Measurements from ENCODE around the gene HRH1. TPM values are rescaled to one million over a fixed set of nuclear protein-coding genes. Genes with fewer than 3 reads are reported as not detected.

HRH1 gene
- total RNA-seq, 2 experiments from 2014 or later = 0.98 to 1.4 TPM

- peak overlapping the region; percentile 83 for H3K27ac Mint-ChIP-seq
- DNase-seq = no peak
- H3K4me1 Mint-ChIP-seq = peaks cover 57% of the 10 kb centered on the region
- ChIA-PET POLR2A (interaction anchor here (0.6 to 1.4 kb wide), 7 partner anchors 10 to 337 kb away, joined by 3 to 6 read pairs (median 3); partner anchors contain the start of gene ATG7), CTCF (interaction anchor here (0.7 to 2.3 kb wide), 8 partner anchors 8 to 229 kb away, joined by 3 to 6 read pairs (median 3); partner anchors contain the start of gene ATG7)
- H3K27me3 Mint-ChIP-seq = no peaks in the 10 kb centered on the region
- intact Hi-C loops (cut with DNase I, micrococcal nuclease) = loop anchor here in 1 of 2 experiments (1.0 kb wide), 1 partner anchor 51 kb away; no protein-coding TSS in a partner anchor
- H3K36me3 Mint-ChIP-seq (ENCODE audit: low read depth) = peaks cover 40% of the 10 kb centered on the region
- no peaks in the 10 kb centered on the region for H3K9me3 Mint-ChIP-seq (ENCODE audit: low read depth)
- peak; percentile 43 for ATAC-seq
- no peak overlapping the region for H3K4me3 Mint-ChIP-seq
Measured at GRCh38 chr3:11288786-11289637, 134.7 kb downstream of the HRH1 start.

DNA sequence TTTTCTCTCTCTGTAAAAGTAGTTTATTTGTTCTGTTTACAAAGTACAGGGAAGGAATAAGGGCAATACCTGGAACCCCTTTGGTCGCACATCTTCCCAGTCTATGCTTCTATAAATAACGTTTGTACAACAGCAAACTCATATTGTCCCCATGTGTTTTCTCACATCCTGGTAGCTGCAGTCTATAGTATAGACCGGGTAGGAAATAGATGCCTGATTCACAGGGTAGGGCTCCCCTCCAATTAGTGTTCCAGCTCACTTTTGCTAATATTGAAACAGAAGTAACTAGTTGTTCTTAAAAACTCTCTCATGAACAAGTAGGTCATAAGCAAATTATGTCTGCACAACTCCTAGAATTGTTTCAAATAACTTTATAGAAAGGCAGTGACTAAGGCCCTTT, 135.6 kb downstream of the HRH1 start:
- peaks cover 37% of the 10 kb centered on the region for H3K36me3 Mint-ChIP-seq (ENCODE audit: low read depth)
- H3K27me3 Mint-ChIP-seq = no peaks in the 10 kb centered on the region
- H3K4me3 Mint-ChIP-seq = no peak overlapping the region
- H3K27ac Mint-ChIP-seq = peak overlapping the region; percentile 83
- H3K4me1 Mint-ChIP-seq = peaks cover 57% of the 10 kb centered on the region
- DNase-seq (no peak), ATAC-seq (peak; percentile 40)
- POLR2A ChIA-PET = interaction anchor here (0.6 to 1.4 kb wide), 5 partner anchors 11 to 336 kb away, joined by 3 to 6 read pairs (median 3); no protein-coding TSS in a partner anchor
- intact Hi-C loops (cut with DNase I, micrococcal nuclease) = loop anchor here (1.0 to 2.0 kb wide), 3 partner anchors 17 to 52 kb away; partner anchors contain the start of gene ATG7 (in 1 of the 2)
- H3K9me3 Mint-ChIP-seq (ENCODE audit: low read depth) = no peaks in the 10 kb centered on the region
- CTCF ChIA-PET = interaction anchor here (0.7 to 2.3 kb wide), 2 partner anchors 11 to 51 kb away, joined by 3 to 5 read pairs; no protein-coding TSS in a partner anchor

GRCh38 chr3:11290743-11291680, 136.7 kb downstream of the HRH1 start:
- Mint-ChIP-seq H3K36me3 (ENCODE audit: low read depth) (peaks cover 41% of the 10 kb centered on the region), H3K27me3 (no peaks in the 10 kb centered on the region), H3K27ac (peak overlapping the region; percentile 83), H3K4me3 (peak overlapping the region; percentile 17), H3K9me3 (ENCODE audit: low read depth) (no peaks in the 10 kb centered on the region), H3K4me1 (peaks cover 55% of the 10 kb centered on the region)
- ChIA-PET CTCF (interaction anchor here (0.6 to 1.4 kb wide), 7 partner anchors 12 to 81 kb away, joined by 3 to 4 read pairs (median 3); partner anchors contain the start of gene ATG7), POLR2A (interaction anchor here (0.6 kb wide), 1 partner anchor 14 kb away, joined by 3 read pairs; no protein-coding TSS in a partner anchor)
- ATAC-seq = peak; percentile 88
- intact Hi-C loops (cut with DNase I, micrococcal nuclease) = loop anchor here (2.0 kb wide), 2 partner anchors 18 to 52 kb away; partner anchors contain the start of gene ATG7 (in 1 of the 2)
- peak; percentile 35 for DNase-seq

- Mint-ChIP-seq H3K4me3 (no peak overlapping the region), H3K4me1 (peaks cover 55% of the 10 kb centered on the region), H3K9me3 (ENCODE audit: low read depth) (no peaks in the 10 kb centered on the region), H3K36me3 (ENCODE audit: low read depth) (peaks cover 40% of the 10 kb centered on the region), H3K27me3 (no peaks in the 10 kb centered on the region), H3K27ac (peak overlapping the region; percentile 83)
- CTCF ChIA-PET = interaction anchor here (0.6 to 1.4 kb wide), 4 partner anchors 15 to 82 kb away, joined by 3 to 4 read pairs (median 4); partner anchors contain the start of gene ATG7
- no peak for DNase-seq
- intact Hi-C loops (cut with DNase I, micrococcal nuclease) = loop anchor here (2.0 kb wide), 2 partner anchors 19 to 53 kb away; partner anchors contain the start of gene ATG7 (in 1 of the 2)
- POLR2A ChIA-PET = no interaction called here
- no peak for ATAC-seq
Measured at GRCh38 chr3:11291808-11292207, 137.5 kb downstream of the HRH1 start.

- H3K4me3 Mint-ChIP-seq = no peak overlapping the region
- ChIA-PET CTCF (interaction anchor here (1.0 to 1.3 kb wide), 2 partner anchors 9 to 39 kb away, joined by 3 read pairs; no protein-coding TSS in a partner anchor), POLR2A (interaction anchor here (0.9 kb wide), 1 partner anchor 54 kb away, joined by 4 read pairs; no protein-coding TSS in a partner anchor)
- H3K27ac Mint-ChIP-seq = no peak overlapping the region
- no peaks in the 10 kb centered on the region for H3K27me3 Mint-ChIP-seq
- peaks cover 12% of the 10 kb centered on the region for H3K4me1 Mint-ChIP-seq
- no peak for DNase-seq
- intact Hi-C loops (cut with DNase I, micrococcal nuclease) = no loop called here
- no peak for ATAC-seq
- peaks cover 40% of the 10 kb centered on the region for H3K36me3 Mint-ChIP-seq (ENCODE audit: low read depth)
- no peaks in the 10 kb centered on the region for H3K9me3 Mint-ChIP-seq (ENCODE audit: low read depth)
Measured at GRCh38 chr3:11297126-11297525, 142.8 kb downstream of the HRH1 start.

- POLR2A ChIA-PET = no interaction called here
- no peak for DNase-seq
Measured at GRCh38 chr3:11300970-11301369, 146.7 kb downstream of the HRH1 start.

DNA sequence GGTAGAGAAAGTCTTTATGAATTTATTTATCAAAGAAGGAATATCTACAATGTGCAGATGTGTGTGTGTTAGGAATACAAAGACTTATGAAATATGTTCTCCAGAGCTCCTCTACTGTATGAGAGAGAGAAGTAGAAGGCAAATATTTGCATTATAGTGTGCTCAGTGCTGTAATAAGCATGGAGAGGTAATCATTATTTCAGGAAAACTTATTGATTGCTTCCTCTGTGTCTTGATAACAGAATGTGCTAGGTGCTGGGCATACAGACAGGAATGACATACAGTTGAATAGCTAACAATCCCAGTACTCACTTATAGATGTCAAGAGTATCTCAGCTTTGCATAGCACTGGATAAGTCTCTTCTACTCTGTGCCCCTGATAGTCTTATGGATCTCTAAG, 148.2 kb downstream of the HRH1 start:
- DNase-seq (no peak), ATAC-seq (no peak)
- Mint-ChIP-seq H3K4me1 (peaks cover 33% of the 10 kb centered on the region), H3K36me3 (ENCODE audit: low read depth) (peaks cover 60% of the 10 kb centered on the region), H3K4me3 (no peak overlapping the region), H3K9me3 (ENCODE audit: low read depth) (no peaks in the 10 kb centered on the region), H3K27me3 (no peaks in the 10 kb centered on the region), H3K27ac (no peak overlapping the region)
- ChIA-PET CTCF (interaction anchor here (0.6 to 1.2 kb wide), 4 partner anchors 17 to 242 kb away, joined by 3 to 4 read pairs (median 4); no protein-coding TSS in a partner anchor), POLR2A (no interaction called here)
- intact Hi-C loops (cut with DNase I, micrococcal nuclease) = no loop called here

More at GRCh38 chr3:11300970-11301369, 146.7 kb downstream of the HRH1 start:
- intact Hi-C loops (cut with DNase I, micrococcal nuclease) = no loop called here
- H3K9me3 Mint-ChIP-seq (ENCODE audit: low read depth) = no peaks in the 10 kb centered on the region
- no peaks in the 10 kb centered on the region for H3K27me3 Mint-ChIP-seq
- peak; percentile 55 for ATAC-seq
- H3K27ac Mint-ChIP-seq = peak overlapping the region; percentile 38
- no peak overlapping the region for H3K4me3 Mint-ChIP-seq
- peaks cover 54% of the 10 kb centered on the region for H3K36me3 Mint-ChIP-seq (ENCODE audit: low read depth)
- H3K4me1 Mint-ChIP-seq = peaks cover 18% of the 10 kb centered on the region
- CTCF ChIA-PET = no interaction called here

DNA sequence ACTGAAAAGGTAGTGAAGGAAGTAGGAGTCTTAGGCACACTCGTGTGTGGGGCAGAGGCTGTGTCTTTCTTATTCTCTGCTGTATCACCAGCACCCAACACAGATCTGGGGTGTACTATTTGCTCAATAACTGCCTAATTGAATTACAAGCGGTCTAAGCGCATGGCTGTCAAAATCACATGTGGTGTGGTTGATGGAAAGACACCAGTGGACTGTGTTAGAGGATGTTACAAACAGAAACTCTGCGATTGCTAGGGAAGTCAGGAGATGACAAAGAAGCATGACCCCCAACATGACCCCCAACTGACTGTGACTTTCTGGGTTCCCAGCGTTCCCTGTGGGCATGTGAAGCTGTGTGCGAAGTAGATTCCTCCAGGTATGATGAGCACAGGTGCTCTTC, 149.9 kb downstream of the HRH1 start:
- no peak for DNase-seq
- H3K36me3 Mint-ChIP-seq (ENCODE audit: low read depth) = peaks cover 67% of the 10 kb centered on the region
- H3K9me3 Mint-ChIP-seq (ENCODE audit: low read depth) = no peaks in the 10 kb centered on the region
- no peak overlapping the region for H3K27ac Mint-ChIP-seq
- peaks cover 34% of the 10 kb centered on the region for H3K4me1 Mint-ChIP-seq
- CTCF ChIA-PET = no interaction called here
- POLR2A ChIA-PET = no interaction called here
- ATAC-seq = no peak
- H3K4me3 Mint-ChIP-seq = no peak overlapping the region
- intact Hi-C loops (cut with DNase I, micrococcal nuclease) = no loop called here
- H3K27me3 Mint-ChIP-seq = no peaks in the 10 kb centered on the region

GRCh38 chr3:11305509-11305908, 151.2 kb downstream of the HRH1 start:
- intact Hi-C loops (cut with DNase I, micrococcal nuclease) = no loop called here
- DNase-seq (no peak), ATAC-seq (no peak)
- CTCF ChIA-PET = no interaction called here
- peak overlapping the region; percentile 5 for H3K27ac Mint-ChIP-seq
- no peak overlapping the region for H3K4me3 Mint-ChIP-seq
- no peaks in the 10 kb centered on the region for H3K27me3 Mint-ChIP-seq
- no peaks in the 10 kb centered on the region for H3K9me3 Mint-ChIP-seq (ENCODE audit: low read depth)
- H3K36me3 Mint-ChIP-seq (ENCODE audit: low read depth) = peaks cover 63% of the 10 kb centered on the region
- H3K4me1 Mint-ChIP-seq = peaks cover 32% of the 10 kb centered on the region
- POLR2A ChIA-PET = no interaction called here

DNA sequence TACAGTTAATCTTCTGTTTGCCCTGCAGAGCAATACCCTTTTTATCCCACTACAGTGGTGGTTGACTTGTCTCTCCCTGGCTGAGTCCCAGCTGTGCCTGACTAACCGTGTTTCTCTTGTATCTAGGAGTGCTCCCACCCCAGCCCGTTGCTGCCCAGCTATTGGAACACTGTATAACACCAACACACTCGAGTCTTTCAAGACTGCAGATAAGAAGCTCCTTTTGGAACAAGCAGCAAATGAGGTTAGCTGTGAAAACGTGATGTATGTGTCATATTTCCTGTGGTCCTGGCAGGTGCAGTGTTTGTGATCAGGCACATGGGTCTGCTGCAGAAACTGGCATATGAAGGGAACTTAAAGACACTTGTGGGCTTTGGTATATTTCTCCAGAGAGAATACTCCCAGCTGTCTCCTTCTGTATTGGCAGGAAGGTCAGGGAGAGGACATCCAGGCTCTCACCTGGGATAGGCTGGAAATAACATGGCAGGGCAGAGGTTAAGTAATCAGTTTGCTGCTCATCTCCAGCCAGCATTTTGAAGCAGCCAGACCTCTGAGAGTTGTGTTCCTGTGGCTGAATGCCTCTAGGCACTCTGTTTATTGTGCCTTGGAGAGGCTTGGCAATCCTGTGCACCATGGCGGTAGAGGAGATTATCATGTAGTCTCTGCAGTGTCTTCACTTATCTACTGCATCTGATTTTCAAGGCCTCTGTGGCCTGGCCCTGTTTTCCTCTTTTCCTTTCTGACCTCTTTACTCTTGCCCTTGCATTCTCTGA, 152.7 kb downstream of the HRH1 start:
- intact Hi-C loops (cut with DNase I, micrococcal nuclease) = no loop called here
- ChIA-PET CTCF (interaction anchor here (0.9 to 1.5 kb wide), 5 partner anchors 16 to 284 kb away, joined by 3 to 5 read pairs (median 4); no protein-coding TSS in a partner anchor), POLR2A (interaction anchor here (0.7 kb wide), 2 partner anchors 35 to 1062 kb away, joined by 3 to 5 read pairs; partner anchors contain the start of gene ATG7)
- no peak overlapping the region for H3K4me3 Mint-ChIP-seq
- peaks cover 60% of the 10 kb centered on the region for H3K36me3 Mint-ChIP-seq (ENCODE audit: low read depth)
- H3K27ac Mint-ChIP-seq = peak overlapping the region; percentile 55
- no peaks in the 10 kb centered on the region for H3K9me3 Mint-ChIP-seq (ENCODE audit: low read depth)
- H3K4me1 Mint-ChIP-seq = peaks cover 26% of the 10 kb centered on the region
- DNase-seq (peak; percentile 48), ATAC-seq (peak; percentile 92)
- H3K27me3 Mint-ChIP-seq = no peaks in the 10 kb centered on the region
